Fibroblast of lung (primary cell): ENCODE data around the gene ANKRD44. TPM values are rescaled to one million over a fixed set of nuclear protein-coding genes. Genes with fewer than 3 reads are reported as not detected.

Experiments used
- DNase-seq, 2 donors: peaks; one replicate each; pipeline versions ENCODE4 v3.0.0 to v3.0.0-alpha.2; 2010; ENCODE audit warnings: low read depth in 2 of 2
- H2AFZ ChIP-seq: 2 replicates; pipeline ENCODE4 v1.5.1; 2012; ENCODE audit warnings: low read length, control low read depth, inconsistent platforms
- H3K27ac ChIP-seq: 2 replicates; pipeline ENCODE4 v1.5.1; 2011; ENCODE audit warnings: low read length, control low read depth; ENCODE audit not compliant: insufficient read depth
- H3K27me3 ChIP-seq: 2 replicates; pipeline ENCODE4 v1.5.1; 2011; ENCODE audit warnings: mild to moderate bottlenecking, low read length; ENCODE audit not compliant: control insufficient read depth, insufficient read depth
- H3K36me3 ChIP-seq: 2 replicates; pipeline ENCODE4 v1.5.1; 2011; ENCODE audit warnings: low read length; ENCODE audit not compliant: control insufficient read depth, insufficient read depth
- H3K4me1 ChIP-seq: 2 replicates; pipeline ENCODE4 v1.5.1; 2011; ENCODE audit warnings: low read length; ENCODE audit not compliant: control insufficient read depth, insufficient read depth; ENCODE audit errors: extremely low read depth
- H3K4me2 ChIP-seq: 2 replicates; pipeline ENCODE4 v1.5.1; 2011; ENCODE audit warnings: low read length, control low read depth; ENCODE audit not compliant: insufficient read depth; ENCODE audit errors: extremely low read depth
- H3K4me3 ChIP-seq, 4 experiments: fragments of 200-600 bp in 1 of 4; sonication (generic) in 1 of 4; replicated peaks in 1 of 4; 2 replicates each; pipeline ENCODE4 v1.5.1; 2011 to 2016; ENCODE audit warnings: low read length in 4 of 4, low read depth in 3 of 4, mild to moderate bottlenecking in 3 of 4, control low read depth in 2 of 4, inconsistent platforms in 1 of 4, mixed read lengths in 1 of 4; ENCODE audit not compliant: insufficient read depth in 1 of 4; ENCODE audit errors: control extremely low read depth in 1 of 4
- H3K79me2 ChIP-seq: 2 replicates; pipeline ENCODE4 v1.5.1; 2012; ENCODE audit warnings: mild to moderate bottlenecking, low read length, inconsistent platforms; ENCODE audit not compliant: control insufficient read depth, insufficient read depth
- H3K9ac ChIP-seq: 2 replicates; pipeline ENCODE4 v1.5.1; 2011; ENCODE audit warnings: mild to moderate bottlenecking, low read length, control low read depth; ENCODE audit not compliant: insufficient read depth
- H3K9me3 ChIP-seq: 2 replicates; pipeline ENCODE4 v1.5.1; 2012; ENCODE audit warnings: low read depth, low read length; ENCODE audit not compliant: control insufficient read depth, insufficient read depth
- H4K20me1 ChIP-seq: 2 replicates; pipeline ENCODE4 v1.5.1; 2011; ENCODE audit warnings: low read length; ENCODE audit not compliant: control insufficient read depth, insufficient read depth; ENCODE audit errors: extremely low read depth
- CTCF ChIP-seq, 2 donors: IDR thresholded peaks in 1 of 2; conservative IDR thresholded peaks in 1 of 2; 1 replicate in 1 of 2; 2 replicates in 1 of 2; pipeline ENCODE4 v1.5.1; 2011 to 2012; ENCODE audit warnings: low read length in 2 of 2, control low read depth in 1 of 2, inconsistent platforms in 1 of 2, low read depth in 1 of 2, mild to moderate bottlenecking in 1 of 2
- EZH2 ChIP-seq: IDR thresholded peaks from 2 replicates; pipeline ENCODE4 v1.5.1; 2012; ENCODE audit warnings: low read length, control low read depth, mild to moderate bottlenecking; ENCODE audit errors: missing control alignments
- polyA plus RNA-seq, 2 donors: library from polyadenylated mRNA; depleted of rRNA in 1 of 2; stranded (reverse) in 1 of 2; unstranded in 1 of 2; fragments of >200 nt; gene quantifications; 2 replicates each; pipeline ENCODE4 v1.2.1, GENCODE V29; 2011 to 2012; ENCODE audit warnings: missing spikeins in 1 of 2
- total RNA-seq: library from RNA; depleted of rRNA; stranded (reverse); fragments of >200 nt; gene quantifications from 2 replicates; pipeline ENCODE4 v1.2.1, GENCODE V29; 2014

The ANKRD44 gene
- total and polyA plus RNA-seq, 2 donors (not counting 1 experiment from before 2014, with no cell fraction given), result 7.6 to 9.7 TPM

- H3K79me2 ChIP-seq, result no peaks in the 10 kb centered on the region
- no peak for DNase-seq
- H3K27ac ChIP-seq, result no peak overlapping the region
- no peaks in the 10 kb centered on the region for H4K20me1 ChIP-seq
- no peak overlapping the region for H3K4me2 ChIP-seq
- peaks cover 8% of the 10 kb centered on the region for H3K4me1 ChIP-seq
- no peak overlapping the region for H2AFZ ChIP-seq
- no peaks in the 10 kb centered on the region for H3K36me3 ChIP-seq
- no peak overlapping the region for H3K4me3 ChIP-seq
- H3K9ac ChIP-seq, result no peak overlapping the region
- H3K27me3 ChIP-seq, result no peaks in the 10 kb centered on the region
- H3K9me3 ChIP-seq, result no peaks in the 10 kb centered on the region
- TF ChIP-seq CTCF (conservative IDR thresholded peaks at IDR 0.05 in 1 of 2, IDR thresholded peaks at IDR 0.05 in 1 of 2; ENCODE audit: low read depth in 1 of 2, low read length in 2 of 2), result no peak
Observed at GRCh38 chr2:197176522-197176921, 134.1 kb downstream of the ANKRD44 start.

GRCh38 chr2:197174539-197175094 lies 136.0 kb downstream of the ANKRD44 start:
- H3K4me3 ChIP-seq, result no peak overlapping the region
- no peak overlapping the region for H3K27ac ChIP-seq
- no peaks in the 10 kb centered on the region for H3K36me3 ChIP-seq
- H3K79me2 ChIP-seq, result no peaks in the 10 kb centered on the region
- H2AFZ ChIP-seq, result no peak overlapping the region
- H3K4me1 ChIP-seq, result peaks cover 2% of the 10 kb centered on the region
- DNase-seq, result peak; percentile 29 to 81
- no peak overlapping the region for H3K4me2 ChIP-seq
- H3K9ac ChIP-seq, result no peak overlapping the region
- no peaks in the 10 kb centered on the region for H3K27me3 ChIP-seq
- TF ChIP-seq EZH2, result no peak
- TF ChIP-seq CTCF (conservative IDR thresholded peaks at IDR 0.05 in 1 of 2, IDR thresholded peaks at IDR 0.05 in 1 of 2; ENCODE audit: low read depth in 1 of 2, low read length in 2 of 2), result no peak
- H4K20me1 ChIP-seq, result no peaks in the 10 kb centered on the region
- H3K9me3 ChIP-seq, result no peaks in the 10 kb centered on the region

GRCh38 chr2:197171582-197171981 lies 139.0 kb downstream of the ANKRD44 start:
- no peak overlapping the region for H3K27ac ChIP-seq
- no peaks in the 10 kb centered on the region for H3K36me3 ChIP-seq
- no peaks in the 10 kb centered on the region for H3K9me3 ChIP-seq
- H3K4me3 ChIP-seq, result no peak overlapping the region
- no peak overlapping the region for H3K4me2 ChIP-seq
- TF ChIP-seq CTCF (conservative IDR thresholded peaks at IDR 0.05 in 1 of 2, IDR thresholded peaks at IDR 0.05 in 1 of 2; ENCODE audit: low read depth in 1 of 2, low read length in 2 of 2) (no peak), EZH2 (no peak)
- H4K20me1 ChIP-seq, result no peaks in the 10 kb centered on the region
- H3K4me1 ChIP-seq, result no peaks in the 10 kb centered on the region
- no peak overlapping the region for H2AFZ ChIP-seq
- DNase-seq, result no peak
- no peak overlapping the region for H3K9ac ChIP-seq
- no peaks in the 10 kb centered on the region for H3K27me3 ChIP-seq
- H3K79me2 ChIP-seq, result no peaks in the 10 kb centered on the region
